Upper lobe of right lung (tissue), 1 donor: Measurements from ENCODE around the gene PNMA3. TPM values are rescaled to one million over a fixed set of nuclear protein-coding genes. Genes with fewer than 3 reads are reported as not detected.
"Not testable (repeated sequence)": the region's sequence is repeated elsewhere in the genome, so short reads cannot be mapped to it uniquely, and the experiment has no call there.

Experiments used
- ATAC-seq: fragments of 200-7000 bp; cut with Tn5 transposase; one replicate; pipeline ENCODE4 v1.9.1; 2020; ENCODE audit warnings: mild to moderate bottlenecking, moderate library complexity
- DNase-seq: peaks from one replicate; pipeline ENCODE4 v3.0.0-alpha.2; 2020
- H3K27ac ChIP-seq: fragments of 200-600 bp; one replicate; pipeline ENCODE4 v1.8.0; 2022
- H3K27me3 ChIP-seq: fragments of 200-600 bp; one replicate; pipeline ENCODE4 v1.8.0; 2022; ENCODE audit warnings: mild to moderate bottlenecking
- H3K36me3 ChIP-seq: fragments of 200-600 bp; one replicate; pipeline ENCODE4 v1.8.0; 2022
- H3K4me1 ChIP-seq: fragments of 200-600 bp; one replicate; pipeline ENCODE4 v1.8.0; 2022
- H3K4me3 ChIP-seq: fragments of 200-600 bp; one replicate; pipeline ENCODE4 v1.8.0; 2022; ENCODE audit warnings: mild to moderate bottlenecking
- H3K9me3 ChIP-seq: fragments of 200-600 bp; one replicate; pipeline ENCODE4 v1.8.0; 2022
- CTCF ChIP-seq: fragments of 200-600 bp; IDR thresholded peaks from one replicate; pipeline ENCODE4 v1.8.0; 2022; ENCODE audit warnings: antibody characterized with exemption
- intact Hi-C: fragments of 100-400 bp; cut with DNase I; formaldehyde crosslinking; loops from one replicate; pipeline ENCODE4 v1.11.0; 2022
- long read RNA-seq: library from polyadenylated mRNA; unstranded; transcript quantifications from one replicate; pipeline ENCODE4 v2.0.0, GENCODE V29; 2021
- total RNA-seq: library from RNA; stranded (reverse); fragmentation: NEBNext Ultra II Directional; extraction: Animal tissue kit (Norgen Biotek cat#: 25700); gene quantifications from one replicate; pipeline ENCODE4 v1.2.1, GENCODE V29; 2021
- donor health status: DM: no; HTN: yes; CAD: no; lungs with severe emphysema.

Gene PNMA3, protein sequence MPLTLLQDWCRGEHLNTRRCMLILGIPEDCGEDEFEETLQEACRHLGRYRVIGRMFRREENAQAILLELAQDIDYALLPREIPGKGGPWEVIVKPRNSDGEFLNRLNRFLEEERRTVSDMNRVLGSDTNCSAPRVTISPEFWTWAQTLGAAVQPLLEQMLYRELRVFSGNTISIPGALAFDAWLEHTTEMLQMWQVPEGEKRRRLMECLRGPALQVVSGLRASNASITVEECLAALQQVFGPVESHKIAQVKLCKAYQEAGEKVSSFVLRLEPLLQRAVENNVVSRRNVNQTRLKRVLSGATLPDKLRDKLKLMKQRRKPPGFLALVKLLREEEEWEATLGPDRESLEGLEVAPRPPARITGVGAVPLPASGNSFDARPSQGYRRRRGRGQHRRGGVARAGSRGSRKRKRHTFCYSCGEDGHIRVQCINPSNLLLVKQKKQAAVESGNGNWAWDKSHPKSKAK
- 0.32 TPM for total RNA-seq
- long read RNA-seq = 0 reads

DNA sequence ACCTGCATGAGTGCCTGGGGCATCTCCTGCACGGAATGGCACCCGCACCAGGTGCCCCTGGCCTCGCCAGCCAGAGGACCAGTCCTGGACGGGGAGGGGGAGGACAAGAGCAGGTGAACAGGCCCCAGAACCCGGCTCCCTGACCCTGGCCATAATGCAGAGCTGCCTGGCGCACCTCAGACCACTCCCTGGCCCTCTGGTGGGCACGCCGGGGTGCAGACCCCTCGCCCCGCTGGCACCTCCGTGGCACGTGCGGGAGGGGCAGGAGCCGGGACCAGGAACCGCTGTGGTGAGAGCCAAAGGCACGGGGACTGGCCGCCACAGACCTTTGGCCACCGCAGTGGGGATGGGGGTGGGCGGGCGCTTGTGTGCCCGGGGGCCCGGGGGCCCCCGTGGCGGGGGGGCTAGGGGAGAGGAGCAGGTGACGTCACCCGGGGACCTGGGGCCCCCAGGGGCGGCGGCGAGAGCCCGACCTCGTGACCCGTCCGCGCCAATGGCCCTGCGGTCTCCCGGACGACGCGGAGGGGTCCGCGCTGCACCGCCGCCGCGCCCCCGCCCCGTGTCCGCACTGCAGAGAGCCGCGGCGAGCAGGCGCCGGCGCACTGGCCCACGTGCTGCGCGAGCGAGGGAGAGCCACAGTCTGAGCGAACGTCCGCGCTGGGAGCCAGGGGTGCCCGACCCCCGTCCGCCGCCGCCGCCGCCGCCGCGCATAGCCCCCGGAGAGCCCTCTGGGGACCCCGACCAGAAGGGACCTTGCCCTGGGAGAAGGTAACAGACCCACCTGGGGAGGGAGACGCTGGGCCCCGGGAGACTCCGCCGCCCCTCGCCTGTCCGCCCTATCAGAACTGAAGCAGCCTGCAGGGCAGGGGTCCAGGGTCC, at the start of gene PNMA3:
Gene PNMA3, plus strand, starts transcription at position 600 of the 879 bp plus-strand sequence. CDS start 586 bp downstream, outside the sequence.
- ATAC-seq (peak; percentile 49), DNase-seq (no peak)
- Histone ChIP-seq H3K27me3 (peaks cover 8% of the 10 kb centered on the region), H3K27ac (no peak within 1 kb of the TSS), H3K9me3 (no peaks in the 10 kb centered on the region), H3K36me3 (no peaks in the 10 kb centered on the region), H3K4me1 (no peaks in the 10 kb centered on the region), H3K4me3 (no peak within 1 kb of the TSS)
- TF ChIP-seq CTCF = no peak
- intact Hi-C loops = no loop called here

GRCh38 chrX:153017174-153017573, 39.1 kb upstream of the PNMA3 start:
- H3K4me3 ChIP-seq, H3K27me3 ChIP-seq, ATAC-seq, H3K27ac ChIP-seq, H3K9me3 ChIP-seq, DNase-seq, H3K36me3 ChIP-seq, intact Hi-C loops, H3K4me1 ChIP-seq: not testable (repeated sequence)

DNA sequence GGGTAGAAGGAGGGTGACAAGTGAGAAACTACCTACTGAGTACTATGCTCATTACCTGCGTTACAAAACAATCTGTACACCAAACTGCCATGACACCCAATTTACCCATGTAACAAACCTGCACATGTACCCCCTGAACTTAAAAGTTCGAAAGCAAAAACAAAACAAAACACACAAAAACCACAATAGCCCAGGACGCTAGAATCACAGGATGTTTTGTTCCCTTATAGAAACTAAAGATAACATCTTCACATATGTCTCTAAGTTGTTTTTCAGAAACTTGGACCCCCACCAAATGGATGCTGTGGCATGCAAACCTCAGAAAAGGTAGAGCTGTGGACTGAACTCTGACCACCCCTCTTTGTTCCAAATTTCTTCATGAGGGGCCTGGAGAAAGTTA, 37.1 kb upstream of the PNMA3 start:
- no peaks in the 10 kb centered on the region for H3K27me3 ChIP-seq

GRCh38 chrX:153026501-153026900, 29.8 kb upstream of the PNMA3 start:
- H3K4me1 ChIP-seq, H3K4me3 ChIP-seq, H3K36me3 ChIP-seq, H3K27me3 ChIP-seq, ATAC-seq, intact Hi-C loops, H3K9me3 ChIP-seq, DNase-seq, H3K27ac ChIP-seq: not testable (repeated sequence)

More for the DNA sequence above, 37.1 kb upstream of the PNMA3 start:
- no peaks in the 10 kb centered on the region for H3K9me3 ChIP-seq
- H3K4me1 ChIP-seq = no peaks in the 10 kb centered on the region
- H3K4me3 ChIP-seq = no peak overlapping the region
- ATAC-seq = no peak
- H3K36me3 ChIP-seq = no peaks in the 10 kb centered on the region
- TF ChIP-seq CTCF = no peak
- intact Hi-C loops = no loop called here
- DNase-seq = no peak
- H3K27ac ChIP-seq = no peak overlapping the region

- H3K4me3 ChIP-seq, intact Hi-C loops, DNase-seq, ATAC-seq, H3K27me3 ChIP-seq, H3K4me1 ChIP-seq, H3K36me3 ChIP-seq, H3K27ac ChIP-seq, H3K9me3 ChIP-seq: not testable (repeated sequence)
These were observed 27.8 kb upstream of the PNMA3 start for GRCh38 chrX:153028487-153028886.

- intact Hi-C loops = no loop called here
- Histone ChIP-seq H3K27me3 (no peaks in the 10 kb centered on the region), H3K4me3 (no peak overlapping the region), H3K27ac (no peak overlapping the region), H3K4me1 (no peaks in the 10 kb centered on the region), H3K36me3 (no peaks in the 10 kb centered on the region), H3K9me3 (no peaks in the 10 kb centered on the region)
- no peak for TF ChIP-seq CTCF
- DNase-seq = no peak
- ATAC-seq = no peak
These were observed 27.1 kb upstream of the PNMA3 start for GRCh38 chrX:153029162-153029561.

- no peaks in the 10 kb centered on the region for H3K27me3 ChIP-seq
- no peaks in the 10 kb centered on the region for H3K4me1 ChIP-seq
- H3K9me3 ChIP-seq = no peaks in the 10 kb centered on the region
- no peak for TF ChIP-seq CTCF
- ATAC-seq (no peak), DNase-seq (no peak)
- no peak overlapping the region for H3K27ac ChIP-seq
- H3K4me3 ChIP-seq = no peak overlapping the region
- intact Hi-C loops = no loop called here
- H3K36me3 ChIP-seq = no peaks in the 10 kb centered on the region
These were observed 26.4 kb upstream of the PNMA3 start for GRCh38 chrX:153029875-153030274.
